Activated CD8-positive, alpha-beta memory T cell treated with anti-CD3 and anti-CD28 coated beads, Interleukin-2, amount 50 U/mL, for 48 hours (primary cell): ENCODE data around the gene MESD.
A peak's percentile ranks its signal among the peaks of the same experiment; 100 is the strongest.

Source experiments
- DNase-seq: peaks from one replicate; pipeline ENCODE4 v3.0.0-alpha.2; 2020

MESD gene

DNA sequence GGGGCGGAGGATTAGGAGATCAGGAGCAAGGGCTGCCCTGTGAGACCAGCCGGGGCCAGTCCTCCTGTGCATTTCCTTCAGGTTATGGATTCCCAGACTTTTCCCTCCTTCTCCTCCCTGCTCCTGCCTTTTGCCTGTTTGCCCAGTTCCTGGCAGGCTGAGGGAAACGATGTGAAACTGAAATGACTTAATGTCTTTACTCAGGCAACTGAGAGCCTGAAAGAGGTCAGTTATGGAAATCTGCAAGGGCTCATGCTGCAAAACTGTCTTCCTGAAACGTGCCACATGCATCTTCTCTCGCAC, 57.2 kb downstream of the MESD start:
- DNase-seq: no peak

DNA sequence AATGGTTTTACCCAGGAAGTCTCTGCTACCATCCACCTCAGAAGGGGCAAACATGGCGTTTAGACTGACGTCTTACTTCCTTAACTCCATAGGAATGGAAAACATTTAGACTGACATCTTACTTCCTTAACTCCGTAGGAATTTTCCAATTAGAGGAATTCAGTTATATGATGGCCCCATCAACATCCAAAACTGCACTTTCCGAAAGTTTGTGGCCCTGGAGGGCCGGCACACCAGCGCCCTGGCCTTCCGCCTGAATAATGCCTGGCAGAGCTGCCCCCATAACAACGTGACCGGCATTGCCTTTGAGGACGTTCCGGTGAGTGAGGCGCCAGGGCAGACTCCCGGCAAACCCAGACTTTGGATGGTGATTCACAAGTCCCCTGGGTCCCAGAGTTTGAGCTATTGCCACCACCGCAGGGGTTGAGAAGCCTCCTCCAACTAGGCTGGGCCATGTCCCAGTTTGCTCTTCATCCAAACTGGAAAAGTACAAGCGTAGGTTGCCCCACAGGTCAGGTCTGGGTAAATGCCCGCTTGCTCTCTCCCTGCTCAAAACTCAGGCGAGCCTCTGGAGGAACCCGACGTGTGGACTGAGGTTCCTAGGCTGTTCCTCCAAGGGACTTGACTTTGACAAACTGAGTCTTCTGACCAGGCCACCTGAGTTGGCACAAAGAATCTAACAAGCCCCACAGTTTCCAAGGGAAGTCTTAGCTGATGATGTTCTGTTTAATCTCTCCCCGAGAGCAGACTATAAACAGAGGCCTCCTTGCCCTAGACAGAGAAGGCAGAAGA, 57.7 kb downstream of the MESD start:
- no peak for DNase-seq

DNA sequence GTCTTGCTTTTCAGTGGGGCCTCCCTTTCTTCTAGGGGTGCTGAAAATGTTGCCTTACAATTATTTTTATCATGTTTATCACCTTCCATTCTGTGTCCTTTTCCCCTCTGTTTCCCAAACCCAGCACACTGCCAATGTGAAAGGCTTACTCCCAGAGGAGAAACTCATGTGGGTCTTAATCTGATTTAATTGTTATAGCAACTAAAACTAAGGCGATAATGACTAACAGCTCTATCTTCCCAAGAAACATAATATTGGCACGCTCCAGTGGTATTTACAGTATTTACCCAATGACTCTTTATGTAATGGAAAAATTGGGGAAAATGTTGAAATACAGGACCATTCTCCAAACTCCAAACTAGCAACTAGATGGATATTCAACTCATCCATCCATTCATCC, 58.4 kb downstream of the MESD start:
- no peak for DNase-seq

DNA sequence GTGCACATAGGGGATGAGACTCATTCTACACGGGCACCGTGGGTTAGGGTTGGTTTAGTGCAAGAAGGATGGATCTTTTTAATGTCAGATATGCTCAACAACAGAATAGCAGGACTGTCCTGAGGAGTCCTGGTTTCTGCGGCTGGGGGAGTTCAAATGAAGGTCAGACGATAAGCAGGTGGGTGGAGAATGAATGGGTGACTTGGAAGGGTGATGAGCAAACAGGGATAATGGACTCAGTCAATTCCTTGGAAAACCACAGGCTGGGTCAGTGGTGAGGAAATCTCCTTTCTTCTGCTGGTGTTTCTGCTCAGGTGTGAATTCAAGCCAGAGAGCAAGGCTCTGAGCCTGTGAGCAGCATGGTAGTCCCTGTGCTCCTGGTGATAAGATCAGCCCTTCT, 59.9 kb downstream of the MESD start:
- no peak for DNase-seq

DNA sequence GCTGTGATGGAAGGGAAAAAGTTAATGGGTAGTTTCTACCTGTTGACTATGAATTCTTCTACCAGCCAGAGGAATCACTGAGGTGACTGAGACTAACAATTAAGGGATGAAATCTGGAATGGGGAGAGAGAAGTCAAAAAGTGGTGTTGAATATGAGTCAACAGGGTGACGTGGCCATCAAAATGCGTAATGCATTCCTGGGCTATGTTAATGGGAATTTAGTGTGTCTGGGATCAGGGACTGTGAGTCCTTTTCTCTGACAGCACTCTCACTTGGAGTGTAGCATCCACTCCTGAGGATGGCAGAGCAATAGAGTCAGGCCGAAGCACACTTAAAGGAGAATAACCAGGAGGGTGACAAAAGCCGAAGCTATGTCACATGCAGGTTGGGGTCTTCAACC, 60.4 kb downstream of the MESD start:
- DNase-seq: no peak

DNA sequence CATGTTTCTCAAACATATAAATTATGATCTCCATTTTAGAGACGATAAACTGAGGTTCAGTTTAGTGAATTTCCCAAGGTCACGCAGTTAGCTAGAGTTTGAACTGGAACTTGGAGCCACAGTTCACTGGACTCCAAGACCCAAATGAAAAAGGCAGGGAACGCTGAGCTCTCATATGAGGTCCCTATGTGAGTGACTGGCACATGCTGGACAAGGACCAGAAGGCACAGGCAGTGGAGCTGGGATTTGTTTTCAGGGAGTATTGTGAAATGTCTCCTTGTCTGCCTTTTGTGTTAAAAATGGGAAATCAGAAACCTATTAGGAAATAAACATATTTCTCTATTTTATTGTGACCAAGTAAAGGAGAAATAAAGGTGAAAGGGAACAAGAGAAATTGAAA, 63.5 kb downstream of the MESD start:
- no peak for DNase-seq

DNA sequence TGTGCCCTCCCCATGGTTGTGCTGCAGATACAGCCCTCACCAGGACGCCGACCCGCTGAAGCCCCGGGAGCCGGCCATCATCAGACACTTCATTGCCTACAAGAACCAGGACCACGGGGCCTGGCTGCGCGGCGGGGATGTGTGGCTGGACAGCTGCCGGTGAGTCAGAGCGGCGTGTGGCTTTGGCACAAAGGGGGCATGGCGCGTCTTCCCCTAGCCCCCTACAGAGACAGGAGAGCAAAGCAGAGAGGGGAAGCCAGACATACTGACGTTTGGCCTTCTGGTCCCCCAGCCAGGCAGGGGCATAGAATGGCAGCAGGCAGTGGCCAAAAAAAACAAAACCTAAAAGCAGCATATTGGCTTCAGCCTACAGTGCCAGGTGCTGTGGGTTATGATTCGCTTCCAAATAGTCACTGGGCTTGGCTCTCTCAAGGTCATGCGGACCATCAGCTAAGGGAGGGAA, 64.0 kb downstream of the MESD start:
- DNase-seq: no peak

DNA sequence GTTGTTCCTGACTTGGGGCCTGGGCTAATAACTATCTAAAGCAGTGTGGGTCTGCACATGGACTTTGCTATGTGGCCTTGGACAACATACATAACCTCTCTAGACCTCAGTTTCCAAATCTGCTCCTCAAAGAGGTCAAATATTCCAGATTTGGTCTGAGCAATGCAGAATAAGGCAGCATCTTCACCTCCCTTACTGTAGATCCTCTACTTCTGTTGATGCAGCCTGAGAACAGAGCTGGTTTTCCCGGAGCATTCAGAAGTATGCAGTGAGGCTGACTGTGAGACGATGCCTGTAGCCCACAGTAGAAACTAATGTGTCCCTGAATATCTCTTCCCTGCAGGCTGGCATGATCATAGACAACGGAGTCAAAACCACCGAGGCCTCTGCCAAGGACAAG, 65.3 kb downstream of the MESD start:
- DNase-seq: no peak

DNA sequence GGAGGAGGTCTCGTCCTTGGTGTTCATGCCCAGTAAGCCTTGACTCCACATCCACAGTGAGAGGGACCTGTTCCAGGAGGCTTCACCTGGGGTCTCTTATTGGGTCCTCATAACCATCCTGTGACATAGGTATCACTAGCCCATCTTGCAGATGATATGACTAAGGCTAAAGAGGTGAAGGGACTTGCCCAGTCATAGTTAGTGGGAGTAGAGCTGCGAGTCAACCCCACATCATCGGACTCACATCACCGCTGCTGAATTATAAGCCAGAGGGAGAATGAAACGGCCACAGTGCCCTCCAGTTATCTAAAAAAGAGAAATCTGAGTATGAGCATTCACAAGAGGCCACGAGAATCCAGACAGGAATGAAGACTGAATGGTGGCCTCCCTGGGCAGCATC, 66.0 kb downstream of the MESD start:
- DNase-seq: no peak

DNA sequence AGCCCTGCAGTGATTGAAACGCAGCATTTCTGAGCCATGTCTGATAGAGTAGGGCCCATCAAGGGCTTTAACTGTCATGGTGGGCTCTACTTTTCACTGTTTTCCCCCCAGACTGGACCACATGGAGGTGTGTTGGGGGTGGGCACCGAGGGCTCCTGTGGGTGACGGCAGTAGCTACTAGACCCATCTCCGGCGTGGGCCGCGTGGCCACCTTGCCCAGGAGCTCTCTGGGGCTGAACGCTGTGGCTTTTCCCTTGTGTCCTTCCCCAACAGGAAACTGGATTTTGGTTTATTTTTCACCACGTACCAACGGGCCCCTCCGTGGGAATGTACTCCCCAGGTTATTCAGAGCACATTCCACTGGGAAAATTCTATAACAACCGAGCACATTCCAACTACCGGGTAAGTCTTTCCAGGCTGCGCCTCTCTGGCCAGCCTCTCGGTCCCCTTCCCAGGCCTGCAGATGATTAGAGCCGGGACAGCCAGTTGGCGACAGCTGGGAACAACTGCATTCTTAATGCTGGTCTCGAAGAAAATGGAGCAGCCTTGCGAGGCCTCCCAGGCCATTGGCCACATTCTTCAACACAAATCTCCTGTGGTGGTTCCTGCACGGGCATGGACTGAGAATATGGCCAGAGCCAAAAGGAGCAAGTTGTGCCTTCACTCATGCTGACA, 67.7 kb downstream of the MESD start:
- no peak for DNase-seq

DNA sequence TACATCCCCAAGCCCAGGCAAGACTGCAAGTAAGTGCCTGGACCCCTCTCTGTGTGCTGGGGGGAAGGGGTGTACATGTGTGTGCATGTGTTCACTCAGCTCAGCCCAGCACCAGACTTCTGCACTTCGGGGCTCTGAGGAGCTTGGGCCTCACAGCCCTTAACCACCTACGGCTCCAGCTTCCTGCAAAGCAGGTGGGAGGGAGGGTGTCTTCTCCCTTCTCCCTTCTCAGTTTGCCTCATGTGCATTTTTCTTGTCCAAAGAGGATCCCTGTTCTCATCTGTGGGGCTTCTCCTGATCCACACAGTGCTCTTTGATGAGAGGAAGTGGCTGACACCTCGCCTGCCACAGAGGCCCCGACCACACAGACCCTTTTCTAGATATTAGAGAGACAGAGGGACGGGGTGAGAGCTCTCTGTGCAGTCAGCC, 69.3 kb downstream of the MESD start:
- peak; percentile 56 for DNase-seq

DNA sequence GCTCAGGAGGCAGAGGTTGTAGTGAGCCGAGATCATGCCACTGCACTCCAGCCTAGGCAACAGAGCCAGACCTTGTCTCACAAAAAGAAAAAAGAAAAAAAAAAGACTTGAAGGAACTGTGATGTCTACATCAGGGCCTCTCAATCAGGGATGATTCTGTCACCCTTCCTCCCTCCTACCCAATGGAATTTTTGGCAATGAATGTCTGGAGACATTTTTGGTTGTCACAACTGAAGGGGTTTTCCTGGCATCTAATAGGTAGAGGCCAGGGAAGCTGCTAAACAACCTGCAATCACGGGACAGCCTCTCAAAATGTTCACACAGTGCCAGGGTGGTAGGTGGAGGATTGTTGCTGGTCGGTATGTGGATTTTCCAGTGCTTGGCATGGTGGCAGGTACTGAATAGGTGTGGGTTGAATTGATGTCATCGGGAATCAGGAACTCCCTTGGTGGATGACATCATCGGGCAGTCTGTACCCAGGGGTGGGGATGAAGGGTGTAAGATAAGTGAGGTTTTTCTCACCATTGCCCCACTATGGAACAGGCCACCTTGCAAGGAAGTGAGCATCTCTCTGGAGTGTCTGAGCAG, 71.3 kb downstream of the MESD start:
- no peak for DNase-seq

DNA sequence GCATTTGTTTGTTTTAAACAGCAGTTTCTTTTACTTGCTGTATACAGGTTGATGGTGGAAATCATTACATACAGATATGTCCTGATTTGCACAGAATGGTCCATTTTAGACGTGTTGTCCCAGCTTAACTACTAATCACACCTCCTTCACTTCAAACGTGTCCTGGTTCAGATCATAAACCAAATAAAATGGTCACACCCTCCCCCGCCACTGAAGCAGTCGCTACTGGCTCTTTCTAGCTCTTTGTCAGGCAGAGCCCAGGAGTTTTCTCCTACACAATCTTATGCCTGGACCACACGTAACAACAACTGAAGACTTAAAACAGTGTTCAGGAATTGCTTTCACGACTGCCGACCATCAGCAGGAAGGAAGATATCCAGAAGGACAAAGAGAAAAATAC, 73.6 kb downstream of the MESD start:
- DNase-seq: no peak

DNA sequence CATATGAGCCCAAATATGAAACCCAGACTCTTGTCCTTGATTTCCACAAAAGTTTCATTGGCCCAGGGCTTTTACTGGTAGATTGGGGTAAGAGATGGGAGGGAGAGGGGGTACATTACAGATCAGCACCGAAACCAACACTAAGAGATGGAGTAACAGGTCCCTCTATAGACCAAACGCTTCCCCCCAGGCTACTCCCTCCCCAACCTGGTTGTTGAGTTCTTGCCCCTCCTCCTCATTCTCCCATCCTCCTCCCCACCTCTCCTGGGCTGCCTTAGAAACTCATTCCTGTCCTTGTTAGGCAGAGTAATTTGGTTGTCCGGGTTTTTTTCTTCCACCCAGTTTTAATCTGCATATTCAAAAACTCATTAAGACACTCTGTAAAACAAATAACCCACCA, 74.1 kb downstream of the MESD start:
- no peak for DNase-seq

DNA sequence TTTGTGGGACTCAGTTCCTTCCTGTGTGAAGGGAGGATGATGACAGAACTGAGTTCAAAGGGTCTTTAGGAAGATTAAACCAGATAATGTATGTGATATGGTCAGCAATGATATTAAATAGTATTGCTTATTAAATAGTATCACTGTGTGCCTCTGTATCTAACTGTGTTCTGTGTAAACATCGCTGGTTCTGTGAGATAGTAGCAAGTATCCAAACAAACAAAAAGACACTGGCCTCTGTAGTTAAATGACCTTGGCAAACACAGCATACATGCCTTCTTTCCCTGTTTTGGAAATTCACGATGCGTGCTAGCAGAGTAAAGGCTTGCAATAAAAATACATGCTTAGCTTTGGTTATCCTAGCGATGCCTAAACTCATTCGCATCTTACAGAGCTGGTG, 76.1 kb downstream of the MESD start:
- no peak for DNase-seq

DNA sequence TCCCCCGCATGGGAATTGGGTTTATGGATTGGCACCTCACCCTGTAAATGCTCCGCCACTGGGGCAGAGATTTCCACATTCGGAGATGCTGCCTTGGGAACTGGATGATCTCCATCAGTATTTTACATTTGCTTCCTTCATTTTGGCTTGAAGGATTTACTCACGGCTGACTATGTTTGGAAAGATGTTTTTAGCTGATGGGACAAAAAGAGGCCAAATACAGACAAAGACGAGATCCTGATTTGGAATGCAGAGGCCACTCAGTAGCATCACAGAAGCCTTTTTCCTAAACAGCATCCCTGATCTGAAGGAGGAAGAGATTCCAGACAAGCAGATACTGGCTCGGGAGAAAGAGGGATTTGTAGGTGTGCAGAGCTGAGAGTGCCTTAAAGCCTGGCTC, 76.9 kb downstream of the MESD start:
- no peak for DNase-seq

DNA sequence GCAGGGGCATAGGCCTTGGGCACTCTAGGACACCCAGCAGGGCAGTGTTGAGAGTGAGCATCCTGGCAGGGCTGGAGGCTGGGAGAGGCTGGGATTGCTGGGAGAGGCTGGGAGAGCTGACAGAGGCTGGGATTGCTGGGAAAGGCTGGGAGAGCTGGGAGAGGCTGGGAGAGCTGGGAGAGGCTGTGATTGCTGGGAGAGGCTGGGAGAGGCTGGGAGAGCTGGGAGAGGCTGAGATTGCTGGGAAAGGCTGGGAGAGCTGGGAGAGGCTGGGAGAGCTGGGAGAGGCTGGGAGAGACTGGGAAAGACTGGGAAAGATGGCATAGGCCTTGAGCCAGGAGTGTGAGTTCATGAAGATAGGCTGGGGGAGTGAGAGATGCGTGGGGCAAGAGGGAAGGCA, 77.8 kb downstream of the MESD start:
- no peak for DNase-seq

DNA sequence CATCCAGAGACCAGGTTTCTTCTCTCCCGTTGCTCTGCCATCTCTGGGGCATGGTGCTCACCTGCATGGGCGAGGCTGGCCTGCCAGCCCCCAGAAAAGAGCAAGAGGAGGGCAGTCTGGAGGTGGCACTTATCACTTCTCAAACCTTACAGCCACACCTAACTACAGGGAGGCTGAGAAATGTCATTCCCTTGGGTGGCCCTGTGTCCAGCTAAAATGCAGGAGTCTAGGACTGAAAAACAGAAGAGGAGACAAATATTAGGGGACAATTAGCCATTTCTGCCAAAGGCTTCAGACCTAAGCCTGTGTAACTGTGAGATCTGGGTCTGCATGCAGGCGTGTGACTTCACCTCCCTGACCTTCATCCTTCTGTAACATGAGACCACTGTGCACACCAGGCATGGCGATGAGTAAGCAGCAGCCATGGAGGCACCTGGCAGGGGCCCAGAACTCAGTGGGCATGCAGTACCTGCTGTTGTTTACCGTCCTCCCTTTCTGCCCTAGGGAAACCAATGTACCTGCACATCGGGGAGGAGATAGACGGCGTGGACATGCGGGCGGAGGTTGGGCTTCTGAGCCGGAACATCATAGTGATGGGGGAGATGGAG, 83.4 kb downstream of the MESD start:
- no peak for DNase-seq

DNA sequence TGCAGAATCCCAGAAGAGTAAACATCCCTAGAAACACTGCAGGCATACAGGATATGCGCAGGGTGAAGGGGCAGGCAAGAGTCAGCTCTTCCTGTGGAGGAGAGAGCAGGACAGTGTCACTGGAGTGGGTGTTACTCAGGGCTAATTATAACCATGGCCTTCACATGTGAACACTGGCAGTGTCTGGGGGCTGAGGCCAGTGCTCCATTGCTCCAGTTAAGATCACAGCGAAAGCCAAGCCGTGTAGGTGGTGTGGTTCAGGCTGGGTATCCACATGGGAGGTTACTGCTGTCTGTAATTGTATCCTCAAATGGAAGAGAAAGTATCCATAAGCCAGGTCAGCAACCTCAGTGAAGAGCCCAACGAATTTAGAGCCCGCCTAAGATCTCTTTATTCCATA, 84.6 kb downstream of the MESD start:
- DNase-seq: no peak

DNA sequence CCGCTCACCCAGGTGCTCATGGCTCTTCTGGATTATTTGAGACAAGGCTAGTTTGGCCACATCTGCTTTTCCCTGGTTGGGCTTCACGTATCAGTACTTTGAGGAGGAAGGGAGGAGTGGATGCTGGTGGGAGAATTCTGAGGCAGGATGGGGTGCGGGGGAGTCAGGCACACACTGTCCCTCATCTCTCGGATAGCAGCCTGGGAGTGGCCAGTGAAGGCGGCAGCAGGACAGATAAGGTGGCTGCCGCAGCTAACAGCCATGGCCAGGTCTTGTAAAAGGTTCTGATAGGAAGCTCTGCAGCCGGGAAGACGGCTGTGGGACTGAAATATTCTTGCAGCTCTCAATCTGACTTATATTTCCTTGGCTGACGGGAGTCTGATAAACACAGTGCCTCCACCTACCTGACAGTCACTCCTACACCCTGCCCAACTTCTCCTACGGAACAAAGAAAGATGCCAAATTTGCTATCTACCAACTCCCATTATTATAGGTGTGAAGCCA, 87.3 kb downstream of the MESD start:
- no peak for DNase-seq

DNA sequence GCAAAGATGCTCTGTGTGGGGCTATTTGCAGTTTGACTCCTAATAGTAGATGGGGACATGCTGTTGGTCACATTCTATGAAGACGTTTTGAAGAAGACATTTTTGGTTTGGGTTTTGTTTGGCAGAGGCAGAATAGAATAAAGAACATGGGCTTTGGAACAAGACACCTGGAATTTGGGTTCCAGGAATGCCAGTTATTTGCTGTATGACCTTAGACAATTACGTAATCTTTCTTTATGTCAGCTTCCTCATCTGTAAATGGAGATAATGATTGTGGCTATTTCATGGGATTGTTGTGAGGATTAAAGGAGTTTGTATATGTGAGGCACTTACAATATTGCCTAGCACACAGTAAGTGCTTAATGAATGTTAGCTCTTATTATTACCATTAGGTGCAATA, 91.6 kb downstream of the MESD start:
- DNase-seq: no peak
